GM20431 (cell line): ENCODE data around the gene MNAT1.
"Not testable (repeated sequence)": the region's sequence is repeated elsewhere in the genome, so short reads cannot be mapped to it uniquely, and the experiment has no call there.

ENCODE experiments used
- in situ Hi-C: fragments of 300-500 bp; cut with MseI, MboI; formaldehyde crosslinking; loops from one replicate; pipeline ENCODE4 v1.15.0; 2020; ENCODE audit warnings: low sequenced_read_pairs; ENCODE audit not compliant: unreplicated experiment

The MNAT1 gene

DNA sequence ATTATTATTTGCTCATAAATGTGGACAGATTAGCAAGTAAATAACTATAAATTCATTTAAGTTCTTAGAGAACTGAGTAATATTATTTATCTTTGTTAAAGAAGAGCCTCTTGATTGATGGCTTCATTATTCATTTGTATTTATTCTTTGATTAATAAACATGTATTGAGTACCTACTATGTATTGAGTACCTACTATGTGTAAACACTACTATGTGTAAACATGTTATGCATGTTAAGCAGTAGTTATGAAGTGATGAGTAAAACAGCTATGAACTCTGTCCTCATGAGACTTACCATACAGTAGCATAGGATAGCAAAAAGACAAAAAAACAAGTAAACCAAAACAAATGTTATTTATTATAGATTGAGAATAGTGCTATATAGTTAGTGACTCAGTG lies 61.9 kb downstream of the MNAT1 start:
- in situ Hi-C loops: no loop called here

DNA sequence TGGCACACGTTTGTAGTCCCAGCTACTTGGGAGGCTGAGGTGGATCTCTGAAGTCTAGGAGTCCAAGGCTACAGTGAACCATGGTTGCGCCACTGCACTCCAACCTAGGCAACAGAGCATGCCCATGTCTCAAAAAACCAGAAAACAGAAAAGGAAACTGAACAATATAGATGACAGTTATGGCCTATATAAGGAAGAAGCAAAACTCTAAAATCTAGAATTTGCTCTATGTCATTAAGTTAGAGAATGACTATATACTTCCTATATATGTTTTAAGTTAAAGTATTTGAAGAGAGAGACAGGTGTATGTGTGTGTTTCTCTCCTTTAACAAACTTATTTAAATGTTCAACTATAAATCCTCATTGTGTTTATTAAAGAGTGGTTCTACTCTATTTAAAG lies 65.8 kb downstream of the MNAT1 start:
- in situ Hi-C loops: no loop called here

- in situ Hi-C loops: no loop called here
These were observed 69.3 kb downstream of the MNAT1 start for GRCh38 chr14:60803871-60804270.

GRCh38 chr14:60805841-60806430 lies 71.4 kb downstream of the MNAT1 start:
- in situ Hi-C loops: no loop called here

- in situ Hi-C loops: no loop called here
These were observed 72.7 kb downstream of the MNAT1 start for GRCh38 chr14:60807247-60807646.

GRCh38 chr14:60807971-60808370 lies 73.4 kb downstream of the MNAT1 start:
- in situ Hi-C loops: no loop called here

DNA sequence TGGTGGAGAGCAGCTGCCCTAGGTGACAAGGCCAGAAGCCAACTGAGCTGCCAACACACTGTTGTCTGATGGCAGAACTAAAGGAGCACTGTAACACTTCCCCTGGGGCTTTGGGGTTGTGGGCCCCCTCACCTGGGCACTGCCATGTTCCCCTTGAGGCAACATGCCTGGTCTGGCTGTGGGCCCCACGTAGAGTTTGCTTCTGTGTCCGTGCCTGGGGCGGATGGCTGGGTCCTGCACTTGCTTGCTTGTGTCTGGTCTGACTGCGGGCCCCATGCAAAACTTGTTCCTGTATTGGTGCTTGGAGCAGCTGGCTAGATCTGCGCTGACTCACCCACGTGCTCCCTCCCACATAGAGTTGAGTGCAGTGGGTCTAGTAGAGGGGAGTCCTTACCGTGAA lies 78.4 kb downstream of the MNAT1 start:
- in situ Hi-C loops: no loop called here

DNA sequence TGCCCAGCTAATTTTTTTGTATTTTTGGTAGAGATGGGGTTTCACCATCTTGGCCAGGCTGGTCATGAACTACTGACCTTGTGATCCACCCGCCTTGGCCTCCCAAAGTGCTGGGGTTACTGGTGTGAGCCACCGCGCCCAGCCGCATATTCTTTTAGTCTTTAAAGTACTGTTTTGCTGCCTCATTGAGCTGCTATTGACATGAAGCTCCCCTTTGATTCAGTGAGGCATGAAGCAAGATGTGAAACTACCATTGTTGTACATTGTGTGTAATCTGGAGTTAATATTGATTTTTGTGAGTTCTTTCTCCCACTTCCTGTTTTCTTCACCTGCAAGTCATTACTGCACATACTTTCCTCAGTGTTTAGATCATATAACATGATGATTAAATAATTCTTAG lies 80.8 kb downstream of the MNAT1 start:
- in situ Hi-C loops: no loop called here

GRCh38 chr14:60817113-60817512 lies 82.6 kb downstream of the MNAT1 start:
- in situ Hi-C loops: no loop called here

GRCh38 chr14:60819575-60819974 lies 85.0 kb downstream of the MNAT1 start:
- in situ Hi-C loops: no loop called here

DNA sequence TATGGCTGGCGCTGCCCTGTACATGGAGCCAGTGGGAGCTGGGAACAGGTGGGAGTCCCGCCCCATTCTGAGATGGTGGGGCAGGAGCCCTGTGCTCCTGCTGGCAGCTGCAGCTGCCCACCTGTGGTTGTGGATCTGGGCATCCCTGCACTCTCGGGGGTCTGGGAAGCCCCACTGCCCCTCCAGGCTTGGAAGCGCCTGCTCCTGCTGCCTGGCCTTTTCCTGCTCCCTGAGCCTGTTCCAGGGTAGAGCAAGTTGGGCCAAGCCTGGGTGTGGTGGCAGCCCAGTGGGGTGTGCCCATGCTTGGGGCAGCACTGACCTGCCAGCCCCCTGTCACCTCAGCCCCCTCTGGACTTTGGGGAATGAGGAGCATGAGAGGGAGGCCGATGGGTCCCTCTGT lies 104.0 kb downstream of the MNAT1 start:
- in situ Hi-C loops: no loop called here

DNA sequence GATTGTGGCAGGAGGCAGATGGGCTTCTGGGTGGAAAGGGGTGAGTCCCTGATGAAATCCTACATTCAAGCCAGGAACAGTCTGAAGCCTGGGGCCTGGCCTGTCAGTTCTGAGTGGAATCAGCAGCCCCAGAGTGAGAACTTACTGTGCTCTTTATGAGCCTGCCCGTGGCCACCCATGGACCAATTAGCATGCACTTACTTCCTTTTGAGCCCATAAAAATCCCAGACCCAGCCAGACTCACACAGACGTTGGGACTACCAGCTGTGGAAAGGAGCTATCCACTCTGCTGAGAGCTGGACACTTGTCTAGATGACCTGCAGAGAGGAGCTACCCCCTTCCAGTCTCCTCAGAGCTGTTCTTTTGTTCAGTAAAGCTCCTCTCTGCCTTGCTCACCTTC lies 104.5 kb downstream of the MNAT1 start:
- in situ Hi-C loops: no loop called here

- in situ Hi-C loops: no loop called here
These were observed 105.1 kb downstream of the MNAT1 start for GRCh38 chr14:60839657-60840056.

DNA sequence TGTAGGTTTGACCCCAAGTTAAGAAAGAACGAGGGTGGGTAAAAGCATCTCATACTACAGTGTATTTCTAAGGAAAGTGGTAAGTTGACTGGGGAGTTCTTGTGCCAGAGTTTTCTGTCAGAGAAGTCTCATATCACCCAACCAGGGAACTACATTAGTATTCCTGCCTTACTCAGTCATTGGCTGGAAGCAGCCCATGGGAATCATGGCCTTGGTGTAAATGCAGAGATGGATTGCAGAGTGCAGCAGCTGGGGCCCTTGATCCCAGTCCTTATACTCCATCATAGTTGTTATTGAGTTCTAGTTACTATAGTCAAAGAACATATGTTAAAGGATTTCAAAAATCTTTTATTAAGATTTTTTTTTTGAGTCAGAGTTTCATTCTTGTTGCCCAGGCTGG lies 105.8 kb downstream of the MNAT1 start:
- in situ Hi-C loops: no loop called here

DNA sequence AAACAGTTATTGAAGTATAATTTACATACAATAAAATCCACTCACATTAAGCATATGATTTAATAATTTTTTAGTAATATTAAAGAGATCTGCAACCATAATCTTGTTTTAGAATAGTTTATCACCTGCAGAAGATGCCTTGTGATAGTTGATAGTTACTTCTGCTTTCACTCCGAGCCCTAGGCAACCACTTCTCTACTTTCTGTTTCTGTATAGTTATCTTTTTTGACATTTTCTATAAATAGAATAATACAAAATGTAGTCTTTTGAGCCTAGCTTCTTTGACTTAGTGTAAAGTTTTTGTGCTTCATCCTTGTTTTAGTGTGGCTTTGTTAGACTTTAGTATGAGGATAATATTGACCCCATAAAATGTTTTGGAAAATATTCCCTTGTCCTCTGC lies 111.0 kb downstream of the MNAT1 start:
- in situ Hi-C loops: no loop called here

- in situ Hi-C loops: no loop called here
These were observed 113.5 kb downstream of the MNAT1 start for GRCh38 chr14:60848066-60848465.

DNA sequence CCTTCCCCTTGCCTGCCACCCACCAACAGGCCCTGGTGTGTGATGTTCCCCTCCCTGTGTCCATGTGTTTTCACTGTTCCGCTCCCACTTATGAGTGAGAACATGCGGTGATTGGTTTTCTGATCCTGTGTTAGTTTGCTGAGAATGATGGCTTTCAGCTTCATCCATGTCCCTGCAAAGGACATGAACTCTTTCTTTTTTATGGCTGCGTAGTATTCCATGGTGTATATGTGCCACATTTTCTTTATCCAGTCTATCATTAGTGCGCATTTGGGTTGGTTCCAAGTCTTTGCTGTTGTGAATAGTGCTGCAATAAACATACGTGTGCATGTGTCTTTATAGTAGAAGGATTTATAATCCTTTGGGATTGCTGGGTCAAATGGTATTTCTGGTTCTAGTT lies 117.1 kb downstream of the MNAT1 start:
- in situ Hi-C loops: not testable (repeated sequence)

DNA sequence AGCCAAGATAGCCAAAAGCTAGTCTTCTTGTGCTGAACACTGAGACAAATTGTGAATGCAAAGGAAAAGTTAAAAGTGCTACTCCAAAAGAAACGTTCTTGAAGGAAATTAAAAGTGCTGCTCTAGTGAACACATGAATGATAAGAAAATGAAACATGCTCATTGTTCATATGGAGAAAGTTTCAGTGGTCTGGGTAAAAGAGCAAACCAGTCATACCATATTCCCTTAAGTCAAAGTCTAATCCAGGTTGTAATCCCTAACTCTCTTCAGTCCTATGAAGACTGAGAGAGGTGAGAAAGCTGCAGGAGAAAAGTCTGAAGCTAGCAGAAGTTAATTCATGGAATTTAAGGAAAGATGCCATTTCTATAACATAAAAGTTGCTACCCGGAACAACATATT lies 121.5 kb downstream of the MNAT1 start:
- in situ Hi-C loops: no loop called here

DNA sequence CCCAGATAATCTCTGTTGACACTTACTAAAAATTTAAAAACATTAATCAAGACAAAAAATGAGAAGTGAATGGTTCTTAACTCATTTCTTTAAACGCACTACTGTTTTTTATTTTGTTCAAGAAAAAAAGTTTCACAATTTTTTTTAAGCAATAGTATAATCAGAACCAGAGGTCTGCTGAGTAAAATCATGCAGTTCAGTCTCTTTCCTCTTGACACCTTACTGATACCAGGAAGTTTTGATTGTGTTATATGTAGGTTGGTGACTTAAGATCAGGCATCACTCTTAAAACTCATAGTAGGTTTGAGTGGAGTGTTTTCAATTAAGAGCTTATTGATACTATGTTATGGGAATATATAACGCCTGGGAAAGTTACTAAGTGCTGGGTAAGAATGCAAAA lies 125.0 kb downstream of the MNAT1 start:
- in situ Hi-C loops: no loop called here

DNA sequence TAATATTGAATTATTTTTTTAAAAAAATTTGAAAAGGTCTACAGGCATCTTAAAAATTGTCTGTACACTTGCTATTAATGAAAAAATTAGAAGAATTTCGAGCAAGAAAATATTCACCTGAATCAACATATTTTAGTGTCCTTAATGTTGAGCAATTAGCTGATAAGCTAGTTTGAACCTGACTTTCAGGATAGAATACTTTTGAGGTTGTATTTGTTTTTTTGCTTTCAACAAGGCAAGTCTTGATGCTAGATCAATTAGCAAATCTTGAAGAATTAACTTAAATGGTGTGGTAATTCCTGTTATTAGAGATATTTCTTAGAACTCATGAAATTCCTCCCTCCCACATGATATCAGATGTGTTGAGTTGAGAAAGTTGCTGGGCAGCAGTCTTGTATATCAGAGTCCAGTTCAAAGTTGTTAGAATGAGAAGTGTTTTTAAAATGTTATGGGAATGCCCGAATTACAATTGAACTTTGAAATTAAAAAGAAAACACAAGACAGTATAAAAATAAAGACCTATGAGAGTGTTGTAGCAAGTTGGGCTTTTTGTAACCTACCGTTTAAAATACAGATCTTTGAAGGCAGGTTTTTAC lies 127.1 kb downstream of the MNAT1 start:
- in situ Hi-C loops: no loop called here

GRCh38 chr14:60862283-60862682 lies 127.7 kb downstream of the MNAT1 start:
- in situ Hi-C loops: no loop called here

- in situ Hi-C loops: no loop called here
These were observed 128.7 kb downstream of the MNAT1 start for GRCh38 chr14:60863249-60863648.
